Hepatocyte (in vitro differentiated cells): ENCODE data around the gene TNFSF15. TPM values are rescaled to one million over a fixed set of nuclear protein-coding genes. Genes with fewer than 3 reads are reported as not detected.

Source experiments
- DNase-seq: peaks from one replicate; pipeline ENCODE4 v3.0.0-alpha.2; 2016; ENCODE audit warnings: low spot score
- H2AFZ ChIP-seq: fragments of 200-600 bp; sonication (generic); 2 replicates; pipeline ENCODE4 v1.6.0; 2016; ENCODE audit warnings: antibody characterized with exemption, mild to moderate bottlenecking
- H3K27ac ChIP-seq: fragments of 200-600 bp; sonication (generic); 2 replicates; pipeline ENCODE4 v1.5.1; 2016; ENCODE audit warnings: mild to moderate bottlenecking
- H3K27me3 ChIP-seq: fragments of 200-600 bp; sonication (generic); 2 replicates; pipeline ENCODE4 v1.6.1; 2016
- H3K36me3 ChIP-seq: fragments of 200-600 bp; sonication (generic); replicated peaks from 2 replicates; pipeline ENCODE4 v1.5.1; 2016; ENCODE audit warnings: low read depth; ENCODE audit not compliant: insufficient read depth
- H3K4me1 ChIP-seq: fragments of 200-600 bp; sonication (generic); 2 replicates; pipeline ENCODE4 v1.5.1; 2016; ENCODE audit warnings: mild to moderate bottlenecking, moderate library complexity; ENCODE audit not compliant: insufficient read depth
- H3K4me2 ChIP-seq: fragments of 200-600 bp; sonication (generic); 2 replicates; pipeline ENCODE4 v1.6.0; 2016
- H3K4me3 ChIP-seq: fragments of 200-600 bp; sonication (generic); 2 replicates; pipeline ENCODE4 v1.5.1; 2016; ENCODE audit warnings: mild to moderate bottlenecking
- H3K79me2 ChIP-seq: fragments of 200-600 bp; sonication (generic); 2 replicates; pipeline ENCODE4 v1.6.0; 2017; ENCODE audit warnings: mild to moderate bottlenecking
- H3K9me2 ChIP-seq: fragments of 200-600 bp; sonication (generic); replicated peaks from 2 replicates; pipeline ENCODE4 v1.6.0; 2017; ENCODE audit warnings: mild to moderate bottlenecking; ENCODE audit not compliant: insufficient read depth
- H3K9me3 ChIP-seq: fragments of 200-600 bp; sonication (generic); 2 replicates; pipeline ENCODE4 v1.5.1; 2016; ENCODE audit warnings: low read depth, mild to moderate bottlenecking
- H4K20me1 ChIP-seq: fragments of 200-600 bp; sonication (generic); 2 replicates; pipeline ENCODE4 v1.6.0; 2016; ENCODE audit warnings: mild to moderate bottlenecking; ENCODE audit not compliant: insufficient read depth, poor library complexity, severe bottlenecking
- EZH2 ChIP-seq: fragments of 200-600 bp; sonication (generic); IDR thresholded peaks from 2 replicates; pipeline ENCODE4 v1.6.1; 2016; ENCODE audit warnings: antibody characterized with exemption, mild to moderate bottlenecking, borderline replicate concordance
- EZH2phosphoT487 ChIP-seq: fragments of 200-600 bp; sonication (generic); IDR thresholded peaks from one replicate; pipeline ENCODE4 v1.6.1; 2018; ENCODE audit warnings: antibody characterized with exemption, mild to moderate bottlenecking, low read depth, moderate library complexity; ENCODE audit not compliant: unreplicated experiment, severe bottlenecking
- WGBS: methylation state at CpG from one replicate; pipeline ENCODE4 v1.1.6; 2016; ENCODE audit warnings: low lambda C conversion rate; ENCODE audit errors: missing lambda C conversion rate; 5-methylcytosine and 5-hydroxymethylcytosine counted together
- polyA plus RNA-seq: library from polyadenylated mRNA; unstranded; fragments of >200 nt; fragmentation: Nextera tagmentation; extraction: Ambion mirVana; gene quantifications from 2 replicates; pipeline ENCODE4 v1.2.1, GENCODE V29; 2016
- total RNA-seq: library from RNA; depleted of rRNA; stranded (reverse); fragments of >200 nt; gene quantifications from 2 replicates; pipeline ENCODE4 v1.2.3, GENCODE V29; 2014
- TF ChIP-seq, protein P1 (sequence below): fragments of 200-600 bp; sonication (generic); IDR thresholded peaks from 2 replicates; pipeline ENCODE4 v1.5.1; 2016; ENCODE audit warnings: antibody characterized with exemption, mild to moderate bottlenecking; ENCODE audit not compliant: poor library complexity

TNFSF15 gene
- total and polyA plus RNA-seq, 2 experiments from 2014 or later = 3.3 to 8.5 TPM

DNA sequence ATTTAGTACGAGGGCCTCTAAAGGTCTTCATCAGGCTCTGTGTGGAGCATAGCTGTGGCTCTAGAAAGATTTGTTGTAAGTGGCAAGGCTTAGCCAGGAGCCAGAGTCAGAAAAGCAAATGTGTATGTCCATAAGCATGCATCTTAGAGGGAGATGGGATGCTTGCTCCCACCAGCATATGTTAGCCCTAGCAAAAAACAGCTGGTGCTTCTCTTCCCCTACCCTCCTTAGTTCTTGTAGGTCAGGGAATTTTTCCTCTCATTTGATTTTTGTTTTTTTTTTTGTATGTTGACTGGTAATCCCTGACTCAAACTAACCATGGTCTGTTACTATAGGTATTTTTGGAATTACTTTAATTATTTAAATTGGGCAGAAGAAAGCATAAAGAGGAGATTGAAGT is 7.7 kb downstream of the TNFSF15 start:
- no peaks in the 10 kb centered on the region for H3K9me3 ChIP-seq
- WGBS = 91% methylated on average over 1 of the region's 1 CpG
- no peak overlapping the region for H3K4me3 ChIP-seq
- DNase-seq = no peak
- no peaks in the 10 kb centered on the region for H3K36me3 ChIP-seq
- no peaks in the 10 kb centered on the region for H3K9me2 ChIP-seq
- H2AFZ ChIP-seq = no peak overlapping the region
- TF ChIP-seq EZH2phosphoT487 = no peak
- TF ChIP-seq EZH2 = no peak
- TF ChIP-seq, protein P1, sequence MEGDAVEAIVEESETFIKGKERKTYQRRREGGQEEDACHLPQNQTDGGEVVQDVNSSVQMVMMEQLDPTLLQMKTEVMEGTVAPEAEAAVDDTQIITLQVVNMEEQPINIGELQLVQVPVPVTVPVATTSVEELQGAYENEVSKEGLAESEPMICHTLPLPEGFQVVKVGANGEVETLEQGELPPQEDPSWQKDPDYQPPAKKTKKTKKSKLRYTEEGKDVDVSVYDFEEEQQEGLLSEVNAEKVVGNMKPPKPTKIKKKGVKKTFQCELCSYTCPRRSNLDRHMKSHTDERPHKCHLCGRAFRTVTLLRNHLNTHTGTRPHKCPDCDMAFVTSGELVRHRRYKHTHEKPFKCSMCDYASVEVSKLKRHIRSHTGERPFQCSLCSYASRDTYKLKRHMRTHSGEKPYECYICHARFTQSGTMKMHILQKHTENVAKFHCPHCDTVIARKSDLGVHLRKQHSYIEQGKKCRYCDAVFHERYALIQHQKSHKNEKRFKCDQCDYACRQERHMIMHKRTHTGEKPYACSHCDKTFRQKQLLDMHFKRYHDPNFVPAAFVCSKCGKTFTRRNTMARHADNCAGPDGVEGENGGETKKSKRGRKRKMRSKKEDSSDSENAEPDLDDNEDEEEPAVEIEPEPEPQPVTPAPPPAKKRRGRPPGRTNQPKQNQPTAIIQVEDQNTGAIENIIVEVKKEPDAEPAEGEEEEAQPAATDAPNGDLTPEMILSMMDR = no peak
- H3K4me1 ChIP-seq = peaks cover 13% of the 10 kb centered on the region
- peaks cover 3% of the 10 kb centered on the region for H3K79me2 ChIP-seq
- H3K4me2 ChIP-seq = no peak overlapping the region
- no peaks in the 10 kb centered on the region for H4K20me1 ChIP-seq
- no peak overlapping the region for H3K27ac ChIP-seq
- no peaks in the 10 kb centered on the region for H3K27me3 ChIP-seq

DNA sequence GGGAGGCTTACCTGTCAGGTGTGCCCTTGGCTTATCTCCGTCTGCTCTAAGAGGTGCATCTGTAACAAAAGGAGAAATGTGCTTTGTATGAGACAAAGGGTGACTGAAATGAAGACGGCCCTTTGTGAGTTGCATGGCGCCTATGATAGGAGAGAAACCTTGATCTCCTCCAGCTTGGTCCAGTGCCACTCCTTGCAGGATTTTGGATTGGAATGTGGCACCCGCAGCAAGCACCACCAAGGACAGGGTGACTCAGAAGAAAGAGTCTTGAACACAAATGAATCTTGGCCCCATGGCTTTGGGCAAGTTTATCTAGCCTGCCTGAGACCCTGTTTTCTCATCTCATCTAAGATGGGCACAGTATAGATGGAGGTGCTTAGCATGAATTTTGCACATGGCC is 13.4 kb downstream of the TNFSF15 start:
- Histone ChIP-seq H3K9me2 (no peaks in the 10 kb centered on the region), H2AFZ (no peak overlapping the region), H3K4me2 (no peak overlapping the region), H3K9me3 (no peaks in the 10 kb centered on the region), H3K4me3 (no peak overlapping the region), H3K79me2 (no peaks in the 10 kb centered on the region), H3K27ac (no peak overlapping the region), H3K36me3 (no peaks in the 10 kb centered on the region), H4K20me1 (no peaks in the 10 kb centered on the region), H3K27me3 (no peaks in the 10 kb centered on the region), H3K4me1 (no peaks in the 10 kb centered on the region)
- 91% methylated on average over 4 of the region's 4 CpGs for WGBS
- no peak for DNase-seq
- TF ChIP-seq EZH2phosphoT487 (no peak), EZH2 (no peak)
- TF ChIP-seq, protein P1 = no peak

DNA sequence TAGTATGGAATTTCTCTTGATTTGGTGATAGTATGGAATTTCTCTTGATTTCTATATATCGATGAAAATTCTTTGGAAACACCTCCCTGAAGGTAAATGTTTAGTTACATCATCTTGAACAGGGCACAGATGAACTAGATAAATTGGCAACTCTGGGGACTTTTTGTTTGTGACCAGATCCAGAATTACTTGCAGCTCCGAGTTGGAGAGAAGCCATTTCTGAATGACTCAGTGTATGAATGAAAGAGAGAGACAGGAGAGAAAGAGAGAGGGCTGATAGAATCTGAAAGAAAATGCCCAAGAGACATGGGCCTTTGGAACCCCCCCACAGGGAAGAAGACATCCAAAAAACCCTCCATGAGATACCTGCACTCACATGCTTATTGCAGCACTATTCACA is 14.1 kb downstream of the TNFSF15 start:
- H3K36me3 ChIP-seq = no peaks in the 10 kb centered on the region
- H3K27me3 ChIP-seq = no peaks in the 10 kb centered on the region
- H3K9me3 ChIP-seq = no peaks in the 10 kb centered on the region
- no peak overlapping the region for H2AFZ ChIP-seq
- DNase-seq = no peak
- no peaks in the 10 kb centered on the region for H3K9me2 ChIP-seq
- 94% methylated on average over 2 of the region's 2 CpGs for WGBS
- no peaks in the 10 kb centered on the region for H3K79me2 ChIP-seq
- TF ChIP-seq, protein P1 = no peak
- TF ChIP-seq EZH2 (no peak), EZH2phosphoT487 (no peak)
- H3K27ac ChIP-seq = no peak overlapping the region
- no peak overlapping the region for H3K4me2 ChIP-seq
- no peak overlapping the region for H3K4me3 ChIP-seq
- no peaks in the 10 kb centered on the region for H3K4me1 ChIP-seq
- H4K20me1 ChIP-seq = no peaks in the 10 kb centered on the region

DNA sequence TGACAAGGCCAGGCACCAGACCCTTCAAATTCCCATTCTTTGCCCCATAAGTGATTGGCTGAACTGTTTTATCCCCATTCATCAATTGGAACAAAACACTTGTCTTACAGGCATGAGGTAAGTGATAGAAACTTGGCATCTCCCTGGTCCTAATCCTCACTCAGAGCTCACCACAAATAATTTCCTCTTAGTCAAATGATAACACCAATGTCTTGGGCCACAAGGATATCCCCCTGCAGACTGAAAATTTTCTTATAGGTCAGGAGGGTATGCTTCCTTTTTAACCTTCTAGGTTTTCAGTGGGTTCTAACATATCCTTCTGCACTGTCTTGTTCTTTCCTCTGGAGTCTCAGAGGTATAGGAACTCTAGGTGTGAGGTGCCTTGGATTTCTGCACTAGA is 14.5 kb downstream of the TNFSF15 start:
- H3K4me1 ChIP-seq = no peaks in the 10 kb centered on the region
- no peak overlapping the region for H2AFZ ChIP-seq
- no peak overlapping the region for H3K27ac ChIP-seq
- no peaks in the 10 kb centered on the region for H3K27me3 ChIP-seq
- H3K36me3 ChIP-seq = no peaks in the 10 kb centered on the region
- no peak overlapping the region for H3K4me3 ChIP-seq
- H3K9me2 ChIP-seq = no peaks in the 10 kb centered on the region
- DNase-seq = no peak
- H3K79me2 ChIP-seq = no peaks in the 10 kb centered on the region
- TF ChIP-seq EZH2phosphoT487 = no peak
- no peak for TF ChIP-seq EZH2
- TF ChIP-seq, protein P1 = no peak
- no peaks in the 10 kb centered on the region for H4K20me1 ChIP-seq
- no peak overlapping the region for H3K4me2 ChIP-seq
- H3K9me3 ChIP-seq = no peaks in the 10 kb centered on the region
